LHCN-M2 (cell line): Measurements from ENCODE around the gene EVC. TPM values are rescaled to one million over a fixed set of nuclear protein-coding genes. Genes with fewer than 3 reads are reported as not detected.
"Not testable (repeated sequence)": the region's sequence is repeated elsewhere in the genome, so short reads cannot be mapped to it uniquely, and the experiment has no call there.

Source experiments
- DNase-seq: peaks from one replicate; pipeline ENCODE4 v3.0.0-alpha.2; 2012; ENCODE audit warnings: low read depth
- total RNA-seq: library from RNA; depleted of rRNA; stranded (reverse); fragments of >200 nt; gene quantifications from 2 replicates; pipeline ENCODE4 v1.2.3, GENCODE V29; 2014; rRNA removed

The EVC gene
- total RNA-seq, 1 experiment from 2014 or later, result 219 TPM

DNA sequence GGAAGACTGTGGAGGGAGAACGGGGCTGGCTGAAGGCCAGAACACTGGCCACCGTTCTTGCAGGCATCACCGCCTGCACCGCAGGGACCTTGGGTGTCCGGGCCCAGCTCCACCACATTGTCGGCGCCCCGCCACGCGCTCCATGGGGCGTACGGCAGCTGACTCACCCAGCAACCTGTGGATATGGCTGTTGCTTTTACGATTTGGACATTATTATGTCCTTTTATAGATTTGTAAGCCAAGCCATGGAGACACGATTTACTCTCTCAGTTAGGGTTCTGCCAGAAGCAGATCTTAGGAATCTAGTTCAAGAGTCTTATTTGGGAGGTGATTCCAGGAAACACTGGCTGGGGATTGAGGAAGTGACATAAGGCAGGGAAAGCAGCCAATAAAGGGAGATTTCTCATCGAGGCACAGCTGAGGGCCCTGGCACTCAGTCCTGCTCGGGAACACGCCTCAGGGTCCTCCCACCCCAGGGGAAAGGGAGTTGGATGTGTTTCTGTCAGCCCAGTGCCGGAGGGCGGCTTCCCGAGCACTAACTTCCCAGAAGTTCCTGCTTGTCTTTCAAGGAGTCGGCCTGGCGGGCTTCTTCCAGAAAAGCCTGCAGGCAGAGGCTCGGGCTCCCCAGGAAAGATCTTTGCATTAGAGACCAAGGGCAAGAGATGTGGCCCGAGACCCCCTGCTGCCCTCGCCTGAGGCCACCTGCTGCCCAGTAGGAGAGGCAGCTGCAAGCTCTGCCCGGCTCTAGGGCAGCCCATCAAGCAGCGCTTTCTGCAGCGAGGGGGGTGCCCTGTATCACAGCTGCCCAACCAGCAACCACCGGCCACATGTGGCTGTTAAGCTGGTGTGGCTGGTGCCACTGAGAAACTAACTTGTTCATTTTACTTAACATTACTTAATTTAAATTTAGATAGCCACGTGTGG lies 129.0 kb downstream of the EVC start:
- no peak for DNase-seq

DNA sequence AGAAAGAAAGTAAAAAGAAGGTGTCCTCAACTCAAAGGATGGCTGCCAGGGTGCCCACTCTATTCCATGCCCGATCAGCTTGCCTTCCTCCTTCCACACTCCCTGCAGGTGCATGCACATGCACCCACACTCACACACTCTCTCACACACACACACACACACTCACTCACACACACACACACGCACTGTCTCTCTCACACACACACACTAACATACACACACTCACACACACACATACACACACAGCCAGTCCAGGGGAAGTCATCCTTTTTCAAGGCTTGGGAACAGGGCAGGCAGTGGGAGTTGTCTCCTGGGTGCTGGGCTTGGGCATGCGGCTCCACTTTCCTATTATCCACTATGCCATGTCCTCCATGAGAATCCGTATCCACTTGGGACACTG lies 131.5 kb downstream of the EVC start:
- DNase-seq, result no peak

DNA sequence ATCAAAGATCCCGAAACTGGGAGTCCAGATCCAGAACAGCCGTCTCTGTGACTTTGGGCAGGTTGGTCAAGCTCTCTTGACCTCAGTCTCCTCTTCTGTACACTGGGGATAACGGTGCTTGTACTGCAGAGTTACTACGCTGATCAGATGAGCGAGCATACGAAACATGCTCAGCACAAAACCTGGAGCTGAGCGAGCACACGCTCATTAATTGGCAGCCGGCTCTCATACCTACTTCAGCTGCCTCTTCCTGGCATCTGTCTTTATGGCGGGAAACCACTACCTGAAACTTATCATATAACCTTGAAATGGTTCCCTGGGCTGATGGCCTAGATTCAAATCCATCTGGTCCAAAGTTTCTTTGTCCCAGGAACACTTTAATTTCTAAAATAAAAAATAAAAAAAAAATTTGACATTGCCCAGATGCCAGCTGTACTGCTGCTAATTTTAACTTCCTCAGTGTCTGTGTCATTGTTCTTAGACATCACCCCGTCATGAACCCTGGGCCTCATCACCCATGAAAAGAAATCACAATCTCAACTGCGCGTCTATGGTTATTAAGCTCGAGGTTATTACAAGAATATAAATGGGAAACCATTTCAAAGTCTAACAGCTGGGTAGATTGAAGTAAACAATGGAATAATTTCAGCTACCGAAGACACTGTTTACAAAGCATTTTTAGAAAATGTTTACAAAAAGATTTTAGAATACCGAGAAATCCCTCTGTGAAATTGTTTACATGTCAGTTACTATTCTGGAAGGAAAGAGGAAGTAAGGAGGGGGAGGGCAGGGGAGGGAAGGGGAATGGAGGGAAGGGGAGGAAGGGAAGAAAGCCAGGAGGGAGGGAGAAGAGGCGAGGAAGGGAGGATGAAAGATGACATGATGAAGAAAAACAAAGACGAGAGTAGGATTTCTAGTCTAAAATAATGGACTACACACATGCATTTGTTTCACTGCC lies 132.9 kb downstream of the EVC start:
- no peak for DNase-seq

DNA sequence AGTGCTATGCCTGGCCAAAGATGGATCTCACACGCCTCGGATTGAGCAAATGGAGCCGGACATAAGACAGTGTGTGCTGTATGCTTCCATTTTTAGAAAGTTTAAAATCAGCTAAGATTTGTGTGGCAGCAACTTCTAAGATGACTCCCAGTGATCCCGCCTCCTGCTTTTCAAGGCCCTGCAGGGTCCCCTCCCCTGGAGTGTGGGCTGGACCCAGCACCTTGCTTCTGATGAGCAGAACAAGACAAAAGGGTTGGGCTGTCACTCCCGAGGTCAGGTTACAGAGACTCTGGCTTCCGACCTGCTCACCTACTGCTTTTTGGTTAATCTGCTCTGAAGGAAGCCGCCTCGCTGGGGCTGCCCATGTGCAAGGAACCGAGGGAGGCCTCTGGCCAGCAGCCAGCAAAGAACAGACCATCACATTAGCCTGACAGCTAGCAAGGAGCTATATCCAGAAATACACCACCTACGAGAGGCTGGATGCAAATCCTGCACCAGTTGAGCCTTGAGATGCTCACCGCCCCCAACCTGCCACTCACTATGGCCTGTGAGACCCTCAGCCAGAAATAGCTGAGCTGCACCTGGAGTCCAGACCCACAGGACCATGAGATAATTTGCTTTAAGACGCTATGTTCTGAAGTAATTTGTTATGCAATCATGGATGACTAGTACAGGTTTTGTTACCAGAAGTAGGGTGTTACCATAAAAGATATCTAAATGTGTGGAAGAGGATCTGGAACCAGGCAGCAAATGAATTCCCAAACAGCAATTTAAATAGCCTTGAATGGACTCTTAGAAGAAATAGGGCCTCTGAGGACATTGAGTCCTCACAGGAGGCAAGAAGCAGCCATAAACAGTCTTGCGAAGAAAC lies 134.3 kb downstream of the EVC start:
- DNase-seq, result no peak

DNA sequence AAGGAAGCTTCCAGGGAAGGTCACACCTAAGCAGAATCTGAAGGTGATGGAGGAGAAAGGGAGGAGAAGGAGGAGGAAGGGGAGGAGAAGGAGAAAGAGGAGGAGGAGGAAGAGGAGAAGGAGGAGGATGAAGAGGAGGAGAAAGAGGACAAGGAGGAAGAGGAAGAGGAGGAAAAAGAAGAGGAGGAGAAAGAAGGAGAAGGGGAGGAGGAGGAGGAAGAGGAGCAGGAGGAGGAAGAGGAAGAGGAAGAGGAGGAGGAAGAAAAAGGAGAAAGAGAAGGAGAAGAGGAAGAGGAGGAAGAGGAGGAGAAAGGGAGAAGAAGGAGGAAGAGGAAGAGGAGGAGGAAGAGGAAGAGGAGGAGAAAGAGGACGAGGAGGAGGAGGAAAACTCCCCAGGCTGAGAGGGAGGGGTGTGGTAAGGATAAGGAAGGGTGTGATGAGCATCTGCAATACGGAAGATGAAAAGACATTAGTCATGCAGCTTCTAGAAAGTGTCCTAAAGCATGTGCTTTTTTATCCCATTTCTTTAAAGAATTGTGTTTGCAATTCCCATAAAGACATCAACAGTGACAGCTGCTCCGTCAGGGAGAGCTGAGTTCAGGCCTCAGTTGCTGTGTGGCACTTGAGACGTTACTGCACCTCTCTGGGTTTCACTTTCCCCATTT lies 140.8 kb downstream of the EVC start:
- no peak for DNase-seq

DNA sequence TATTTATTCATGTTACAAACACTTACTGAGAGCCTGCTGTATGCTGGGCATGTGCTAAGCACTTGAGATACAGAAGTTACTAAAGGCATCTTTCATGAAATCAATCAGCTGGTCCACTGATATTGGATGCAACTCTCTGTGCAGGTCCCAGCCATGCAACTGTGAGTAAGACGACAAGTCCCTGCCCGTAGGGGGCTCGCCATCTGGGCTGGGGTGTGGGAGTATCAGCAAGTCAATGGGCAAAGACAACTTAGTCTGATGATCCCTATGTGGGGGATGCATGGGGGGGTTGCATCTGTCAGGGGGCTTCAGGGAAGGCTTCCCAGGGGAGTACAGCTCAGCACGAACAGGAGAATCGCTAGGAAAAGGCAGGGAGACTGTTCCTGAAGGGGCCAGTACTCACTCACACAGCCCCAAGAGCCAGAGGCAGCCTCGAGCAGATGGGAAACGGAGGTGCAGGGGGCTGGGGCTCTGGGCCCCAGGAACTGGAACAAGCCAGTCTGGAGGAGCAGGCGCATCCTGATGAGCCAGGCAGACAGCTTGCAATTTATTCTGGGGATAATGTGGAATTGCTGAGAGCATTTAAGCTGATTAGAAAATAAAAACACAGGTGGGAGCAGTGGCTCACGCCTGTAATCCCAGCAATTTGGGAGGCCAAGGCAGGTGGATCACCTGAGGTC lies 141.7 kb downstream of the EVC start:
- DNase-seq, result no peak

DNA sequence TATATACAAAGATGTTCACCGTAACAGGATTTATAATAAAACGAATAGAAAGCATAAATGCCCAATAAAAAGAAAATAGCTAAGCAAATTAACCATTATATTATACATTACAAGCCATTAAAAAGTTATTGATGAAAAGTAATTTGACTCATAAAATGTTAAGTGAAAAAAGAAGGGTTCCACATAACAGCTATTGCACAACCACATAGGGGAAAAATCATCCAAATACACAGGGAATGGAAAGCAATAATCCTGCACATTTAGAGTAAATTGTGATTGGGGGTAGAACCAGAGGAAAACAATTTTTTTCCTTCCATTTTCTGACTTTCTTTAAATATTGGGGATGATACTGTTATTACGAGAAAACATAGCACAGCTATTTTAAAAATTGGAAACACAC lies 143.9 kb downstream of the EVC start:
- DNase-seq, result no peak

DNA sequence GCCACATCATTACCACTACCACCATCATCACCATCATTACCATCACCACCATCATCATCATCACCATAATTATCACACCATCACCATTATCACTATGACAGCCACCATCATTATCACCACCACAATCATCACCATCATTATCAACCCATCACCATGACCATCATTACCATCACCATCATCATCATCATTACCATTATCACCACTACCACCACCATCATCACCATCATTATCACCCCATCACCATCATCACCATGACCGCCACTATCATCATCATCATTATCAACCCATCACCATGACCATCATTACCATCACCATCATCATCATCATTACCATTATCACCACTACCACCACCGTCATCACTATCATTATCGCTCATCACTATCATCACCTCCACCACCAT lies 145.4 kb downstream of the EVC start:
- DNase-seq, result not testable (repeated sequence)

DNA sequence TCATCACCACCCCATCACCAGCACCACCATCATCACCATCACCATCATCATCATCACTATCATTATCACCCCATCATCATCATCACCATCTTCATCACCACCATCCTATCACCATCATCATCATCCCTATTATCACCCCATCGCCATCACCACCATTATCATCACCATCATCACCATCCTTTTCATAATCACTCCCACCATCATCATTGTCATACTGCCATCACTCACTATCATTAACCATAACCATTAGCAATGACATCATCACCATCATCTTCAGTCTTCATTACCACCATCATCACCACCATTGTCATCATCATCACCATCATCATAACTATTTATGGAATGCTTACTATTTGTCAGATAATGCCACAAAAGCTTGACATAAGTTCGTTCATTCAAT lies 146.2 kb downstream of the EVC start:
- no peak for DNase-seq

DNA sequence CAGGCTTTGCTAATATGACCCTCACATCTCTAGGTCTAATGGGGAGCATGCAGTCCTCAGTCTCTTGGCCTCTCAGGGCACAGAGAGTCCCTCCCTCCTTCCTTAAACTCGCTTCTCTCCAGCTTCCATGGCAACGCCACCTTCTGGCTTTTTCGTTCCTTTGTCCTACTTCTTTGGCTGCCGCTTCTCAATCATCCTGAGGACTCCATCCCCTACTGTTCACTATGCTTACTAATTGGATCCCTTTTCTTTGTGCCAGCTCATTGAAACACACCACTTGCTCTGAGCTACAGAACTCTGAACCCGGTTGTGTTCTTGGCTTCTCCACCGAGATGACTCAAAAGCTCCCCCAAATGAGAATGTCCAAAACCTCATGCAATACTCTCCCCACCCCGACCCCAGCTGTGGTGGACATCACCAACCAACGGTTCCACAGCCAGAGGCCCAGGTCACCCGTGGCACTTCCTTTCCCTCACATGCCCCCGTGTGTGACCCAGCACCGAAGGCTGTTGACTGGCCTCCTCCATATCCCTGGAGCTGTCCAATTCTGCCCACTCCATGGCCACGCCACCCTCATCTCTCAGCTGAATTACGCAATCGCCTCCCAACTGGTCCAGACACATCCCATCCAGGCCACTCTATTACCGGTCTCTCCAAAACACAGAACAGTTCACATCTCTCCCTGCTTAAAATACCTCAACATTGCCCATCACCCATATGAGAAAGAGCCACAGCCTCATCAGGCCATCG lies 147.2 kb downstream of the EVC start:
- DNase-seq, result no peak

DNA sequence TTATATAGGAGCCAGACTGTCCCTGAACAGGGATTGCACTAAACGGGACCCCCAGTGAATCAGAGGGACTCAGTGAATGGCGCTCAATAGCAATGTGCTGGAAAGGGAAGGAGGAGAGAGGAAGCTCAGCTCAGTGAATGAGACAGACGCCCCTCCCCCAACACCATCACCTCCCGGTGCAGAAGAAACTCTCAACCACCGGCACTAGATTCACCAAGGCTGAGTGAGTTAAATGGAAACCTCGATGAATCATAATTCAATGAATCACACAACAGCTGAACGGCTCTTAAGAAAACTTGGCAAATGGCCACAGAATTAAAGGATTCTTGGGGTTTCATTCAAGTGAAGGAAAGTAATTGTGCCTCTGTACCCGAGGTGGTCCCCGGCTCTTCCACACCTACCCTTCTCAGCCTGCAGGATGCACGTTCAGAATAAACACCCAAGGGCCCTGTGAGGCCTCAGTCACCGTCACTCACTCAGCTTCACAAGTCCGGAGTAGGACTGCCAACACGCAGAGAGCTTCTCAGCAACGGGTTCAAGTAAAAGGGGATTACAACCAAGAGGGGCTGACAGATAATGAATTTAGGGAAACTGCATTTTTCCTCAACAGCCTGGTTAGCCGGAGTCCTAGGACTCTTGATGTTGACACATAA lies 152.6 kb downstream of the EVC start:
- DNase-seq, result peak; percentile 98

Other genes starting within 250 kb of the EVC start
- gene EVC2, start 2.6 kb upstream of the EVC start, total RNA-seq, result 18.0 and 18.3 TPM in 2 replicates
- 5.7 and 7.3 TPM in 2 replicates for gene CRMP1, start 181.9 kb downstream of the EVC start, total RNA-seq